Ecto neural progenitor cell (in vitro differentiated cells): ENCODE results near the gene TMEM72.

Experiments used
- DNase-seq: peaks from one replicate; pipeline ENCODE4 v3.0.0-alpha.2; 2018; ENCODE audit warnings: low spot score

The TMEM72 gene

GRCh38 chr10:44979281-44980191, 68.4 kb downstream of the TMEM72 start:
- DNase-seq, result no peak

- no peak for DNase-seq
Measured at GRCh38 chr10:44980309-44981171, 69.4 kb downstream of the TMEM72 start.

- DNase-seq, result no peak
Measured at GRCh38 chr10:44981172-44982113, 70.3 kb downstream of the TMEM72 start.

GRCh38 chr10:44982114-44982460, 71.0 kb downstream of the TMEM72 start:
- DNase-seq, result no peak

- DNase-seq, result no peak
Measured at GRCh38 chr10:44982496-44982895, 71.4 kb downstream of the TMEM72 start.

- DNase-seq, result no peak
Measured at GRCh38 chr10:44983066-44983894, 72.1 kb downstream of the TMEM72 start.

- DNase-seq, result no peak
Measured at GRCh38 chr10:44983895-44984278, 72.8 kb downstream of the TMEM72 start.

GRCh38 chr10:44984671-44985101, 73.5 kb downstream of the TMEM72 start:
- DNase-seq, result no peak

GRCh38 chr10:44985175-44985681, 74.1 kb downstream of the TMEM72 start:
- DNase-seq, result no peak

GRCh38 chr10:44986179-44986578, 75.0 kb downstream of the TMEM72 start:
- DNase-seq, result no peak
